ENCODE measurements around the gene ACAP2. TPM values are rescaled to one million over a fixed set of nuclear protein-coding genes. Genes with fewer than 3 reads are reported as not detected.
A peak's percentile ranks its signal among the peaks of the same experiment; 100 is the strongest.

ACAP2 gene
- polyA plus RNA-seq, 3 donors: 41.5 to 96.5 (median 71.6) TPM

- DNase-seq: no peak
- Histone ChIP-seq H3K79me2 (ENCODE audit: insufficient read depth, low read length) (no peaks in the 10 kb centered on the region), H3K4me3 (replicated peaks in 1 of 3; ENCODE audit: low read depth in 2 of 3, low read length in 3 of 3) (no peak overlapping the region), H2AFZ (ENCODE audit: insufficient read depth, low read depth, low read length, poor library complexity, severe bottlenecking) (no peak overlapping the region), H3K4me2 (replicated peaks; ENCODE audit: extremely low read depth, low read length, poor library complexity, severe bottlenecking) (no peak overlapping the region), H4K20me1 (ENCODE audit: insufficient read depth, low read length) (no peaks in the 10 kb centered on the region), H3K27ac (ENCODE audit: low read depth in 1 of 2, low read length in 2 of 2) (no peak overlapping the region), H3K9me3 (replicated peaks in 1 of 2; ENCODE audit: control insufficient read depth in 1 of 2, insufficient read depth in 1 of 2, low read length in 2 of 2) (no peaks in the 10 kb centered on the region), H3K4me1 (ENCODE audit: control insufficient read depth in 1 of 2, insufficient read depth in 2 of 2, low read length in 2 of 2) (peaks cover 12 to 19% of the 10 kb centered on the region in 2 donors), H3K27me3 (ENCODE audit: control insufficient read depth in 2 of 2, insufficient read depth in 2 of 2, low read length in 2 of 2) (no peaks in the 10 kb centered on the region), H3K9ac (ENCODE audit: insufficient read depth, low read length, poor library complexity, severe bottlenecking) (no peak overlapping the region), H3K36me3 (replicated peaks in 1 of 2; ENCODE audit: control insufficient read depth in 1 of 2, insufficient read depth in 2 of 2, low read length in 2 of 2) (no peaks in the 10 kb centered on the region)
- TF ChIP-seq CTCF (IDR thresholded peaks at IDR 0.05): no peak
- Mint-ChIP-seq H3K4me3 (no peak overlapping the region), H3K36me3 (no peaks in the 10 kb centered on the region), H3K4me1 (peaks cover 16% of the 10 kb centered on the region), H3K27me3 (ENCODE audit: low read depth in 3 of 3) (no peaks in the 10 kb centered on the region), H3K9me3 (no peaks in the 10 kb centered on the region), H3K27ac (peak overlapping the region in 1 of 7 donors; percentile 13)
- WGBS (ENCODE audit: insufficient coverage): 83% methylated on average over 1 of the region's 3 CpGs
- intact Hi-C loops (cut with micrococcal nuclease): no loop called here
These were observed 19.4 kb upstream of the ACAP2 start for GRCh38 chr3:195462308-195462610.

GRCh38 chr3:195461594-195462307 lies 18.9 kb upstream of the ACAP2 start:
- H3K9ac ChIP-seq (ENCODE audit: insufficient read depth, low read length, poor library complexity, severe bottlenecking): no peak overlapping the region
- no peaks in the 10 kb centered on the region for H3K79me2 ChIP-seq (ENCODE audit: insufficient read depth, low read length)
- WGBS (ENCODE audit: insufficient coverage): 93% methylated on average over 3 of the region's 7 CpGs
- H3K4me1 ChIP-seq (ENCODE audit: control insufficient read depth in 1 of 2, insufficient read depth in 2 of 2, low read length in 2 of 2): peaks cover 12 to 19% of the 10 kb centered on the region in 2 donors
- H3K27me3 ChIP-seq (ENCODE audit: control insufficient read depth in 2 of 2, insufficient read depth in 2 of 2, low read length in 2 of 2): no peaks in the 10 kb centered on the region
- Mint-ChIP-seq H3K4me1 (peaks cover 16% of the 10 kb centered on the region), H3K27me3 (ENCODE audit: low read depth in 3 of 3) (no peaks in the 10 kb centered on the region), H3K27ac (peak overlapping the region in 1 of 7 donors; percentile 13), H3K36me3 (no peaks in the 10 kb centered on the region), H3K9me3 (no peaks in the 10 kb centered on the region), H3K4me3 (no peak overlapping the region)
- H3K4me2 ChIP-seq (replicated peaks; ENCODE audit: extremely low read depth, low read length, poor library complexity, severe bottlenecking): no peak overlapping the region
- no peaks in the 10 kb centered on the region for H3K9me3 ChIP-seq (replicated peaks in 1 of 2; ENCODE audit: control insufficient read depth in 1 of 2, insufficient read depth in 1 of 2, low read length in 2 of 2)
- TF ChIP-seq CTCF (IDR thresholded peaks at IDR 0.05): no peak
- DNase-seq: no peak
- no peak overlapping the region for H3K4me3 ChIP-seq (replicated peaks in 1 of 3; ENCODE audit: low read depth in 2 of 3, low read length in 3 of 3)
- H2AFZ ChIP-seq (ENCODE audit: insufficient read depth, low read depth, low read length, poor library complexity, severe bottlenecking): no peak overlapping the region
- H3K27ac ChIP-seq (ENCODE audit: low read depth in 1 of 2, low read length in 2 of 2): no peak overlapping the region
- no peaks in the 10 kb centered on the region for H3K36me3 ChIP-seq (replicated peaks in 1 of 2; ENCODE audit: control insufficient read depth in 1 of 2, insufficient read depth in 2 of 2, low read length in 2 of 2)
- intact Hi-C loops (cut with micrococcal nuclease): no loop called here
- H4K20me1 ChIP-seq (ENCODE audit: insufficient read depth, low read length): no peaks in the 10 kb centered on the region
